SK-N-MC (cell line): ENCODE data around the gene SHBG.

ENCODE experiments used
- DNase-seq: peaks from one replicate; pipeline ENCODE4 v3.0.0-alpha.2; 2011; ENCODE audit warnings: low read depth, low spot score
- H3K27ac ChIP-seq: fragments of 200-600 bp; sonication (generic); 2 replicates; pipeline ENCODE4 v1.5.1; 2016; ENCODE audit warnings: mixed run types
- H3K36me3 ChIP-seq: fragments of 200-600 bp; sonication (generic); 2 replicates; pipeline ENCODE4 v1.6.1; 2017; ENCODE audit warnings: antibody characterized with exemption, low read length, mixed read lengths; ENCODE audit not compliant: insufficient read depth
- H3K4me3 ChIP-seq: fragments of 200-600 bp; sonication (generic); 2 replicates; pipeline ENCODE4 v1.5.1; 2016
- H3K9ac ChIP-seq: fragments of 200-600 bp; sonication (generic); 2 replicates; pipeline ENCODE4 v1.8.0; 2017; ENCODE audit warnings: mixed run types, mixed read lengths; ENCODE audit not compliant: insufficient read length
- H3K9me3 ChIP-seq: fragments of 200-600 bp; sonication (generic); 2 replicates; pipeline ENCODE4 v1.6.1; 2017; ENCODE audit warnings: low read depth, mild to moderate bottlenecking, antibody characterized with exemption, low read length, moderate library complexity, mixed read lengths
- EZH2 ChIP-seq: fragments of 200-600 bp; sonication (generic); IDR thresholded peaks from one replicate; pipeline ENCODE4 v1.6.1; 2017; ENCODE audit warnings: antibody characterized with exemption
- FOXP2 ChIP-seq: optimal IDR thresholded peaks from 2 replicates; pipeline ENCODE3; 2011; ENCODE audit warnings: mild to moderate bottlenecking, moderate library complexity; ENCODE audit not compliant: insufficient read depth; ENCODE audit errors: extremely low read length, control extremely low read depth
- POLR2AphosphoS5 ChIP-seq: IDR thresholded peaks from 2 replicates; pipeline ENCODE4 v1.6.1; 2012; ENCODE audit warnings: mild to moderate bottlenecking, low read depth, low read length, borderline replicate concordance

The SHBG gene

GRCh38 chr17:7674934-7675333 lies 45.0 kb downstream of the SHBG start:
- H3K9ac ChIP-seq, result no peak overlapping the region
- H3K27ac ChIP-seq, result no peak overlapping the region
- peaks cover 38% of the 10 kb centered on the region for H3K36me3 ChIP-seq
- TF ChIP-seq EZH2 (no peak), POLR2AphosphoS5 (no peak)
- DNase-seq, result no peak
- no peaks in the 10 kb centered on the region for H3K9me3 ChIP-seq
- no peak overlapping the region for H3K4me3 ChIP-seq

- H3K9ac ChIP-seq, result no peak overlapping the region
These were observed 46.6 kb downstream of the SHBG start for GRCh38 chr17:7676533-7676932.

GRCh38 chr17:7677388-7678067 lies 47.6 kb downstream of the SHBG start:
- H3K9ac ChIP-seq, result no peak overlapping the region
- H3K4me3 ChIP-seq, result no peak overlapping the region
- no peak for TF ChIP-seq FOXP2
- TF ChIP-seq EZH2, result no peak
- no peak for TF ChIP-seq POLR2AphosphoS5
- no peaks in the 10 kb centered on the region for H3K9me3 ChIP-seq
- DNase-seq, result no peak
- H3K36me3 ChIP-seq, result peaks cover 19% of the 10 kb centered on the region
- no peak overlapping the region for H3K27ac ChIP-seq

More at GRCh38 chr17:7676533-7676932, 46.6 kb downstream of the SHBG start:
- Histone ChIP-seq H3K4me3 (no peak overlapping the region), H3K27ac (no peak overlapping the region), H3K36me3 (peaks cover 23% of the 10 kb centered on the region), H3K9me3 (no peaks in the 10 kb centered on the region)
- no peak for DNase-seq
- TF ChIP-seq EZH2 (no peak), POLR2AphosphoS5 (no peak), FOXP2 (no peak)
